ENCODE results near the gene TLR2.
"Not testable (repeated sequence)": the region's sequence is repeated elsewhere in the genome, so short reads cannot be mapped to it uniquely, and the experiment has no call there.

- TF ChIP-seq CTCF, POLR2A, POLR2AphosphoS5 (IDR thresholded peaks at IDR 0.05): not testable (repeated sequence)
Observed at GRCh38 chr4:153666505-153666904, 17.6 kb upstream of the TLR2 start.
